CD4-positive, alpha-beta T cell treated with Interleukin-17A for 4 hours (primary cell): Measurements from ENCODE around the gene FNDC7.
"Not testable (repeated sequence)": the region's sequence is repeated elsewhere in the genome, so short reads cannot be mapped to it uniquely, and the experiment has no call there.

ENCODE experiments used
- DNase-seq: peaks from one replicate; pipeline ENCODE4 v3.0.0-alpha.2; 2020; ENCODE audit warnings: mixed read lengths

The FNDC7 gene

DNA sequence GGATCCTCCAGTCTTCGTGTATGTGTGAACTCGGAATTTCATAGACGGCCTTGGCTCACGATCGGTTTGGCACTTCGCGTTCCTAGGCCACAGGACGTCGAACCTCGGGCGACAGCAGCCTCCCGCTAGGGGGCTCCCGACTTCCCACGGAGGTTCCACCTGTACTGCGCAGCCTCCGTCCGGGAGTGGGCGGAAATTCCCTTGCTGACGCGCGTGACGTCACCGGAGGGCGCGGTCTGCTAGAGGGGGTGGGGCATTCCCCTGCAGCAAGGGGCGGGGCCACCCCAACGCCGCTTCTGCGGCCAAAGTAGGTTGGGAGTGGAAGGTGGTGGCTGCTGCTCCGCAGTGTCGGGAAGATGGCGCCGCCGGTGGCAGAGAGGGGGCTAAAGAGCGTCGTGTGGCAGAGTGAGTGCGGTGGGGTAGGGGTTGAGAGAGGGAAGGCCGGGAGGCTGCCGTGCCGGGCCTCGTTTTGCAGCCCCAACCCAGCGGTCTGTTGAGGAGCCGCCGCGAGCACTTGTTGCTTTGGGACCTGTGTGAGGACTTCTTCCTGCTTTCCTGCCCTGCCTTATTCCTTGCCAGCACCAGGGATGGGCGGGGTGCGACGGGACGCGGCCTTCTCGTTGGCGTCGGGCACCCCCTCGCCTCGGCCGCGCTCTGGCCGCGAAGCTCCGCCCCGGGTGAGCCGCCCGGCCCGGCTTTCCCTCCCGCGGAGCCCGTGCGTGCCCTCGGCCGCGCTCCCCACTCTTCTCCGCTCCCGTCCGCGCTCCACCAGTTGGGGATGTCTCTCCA lies 33.9 kb downstream of the FNDC7 start, which contains the start of gene STXBP3:
TSS of gene STXBP3 (plus strand) at position 293 of the 789 bp plus-strand sequence. CDS start at position 357, 64 bp downstream.
- DNase-seq, result peak; percentile 100

DNA sequence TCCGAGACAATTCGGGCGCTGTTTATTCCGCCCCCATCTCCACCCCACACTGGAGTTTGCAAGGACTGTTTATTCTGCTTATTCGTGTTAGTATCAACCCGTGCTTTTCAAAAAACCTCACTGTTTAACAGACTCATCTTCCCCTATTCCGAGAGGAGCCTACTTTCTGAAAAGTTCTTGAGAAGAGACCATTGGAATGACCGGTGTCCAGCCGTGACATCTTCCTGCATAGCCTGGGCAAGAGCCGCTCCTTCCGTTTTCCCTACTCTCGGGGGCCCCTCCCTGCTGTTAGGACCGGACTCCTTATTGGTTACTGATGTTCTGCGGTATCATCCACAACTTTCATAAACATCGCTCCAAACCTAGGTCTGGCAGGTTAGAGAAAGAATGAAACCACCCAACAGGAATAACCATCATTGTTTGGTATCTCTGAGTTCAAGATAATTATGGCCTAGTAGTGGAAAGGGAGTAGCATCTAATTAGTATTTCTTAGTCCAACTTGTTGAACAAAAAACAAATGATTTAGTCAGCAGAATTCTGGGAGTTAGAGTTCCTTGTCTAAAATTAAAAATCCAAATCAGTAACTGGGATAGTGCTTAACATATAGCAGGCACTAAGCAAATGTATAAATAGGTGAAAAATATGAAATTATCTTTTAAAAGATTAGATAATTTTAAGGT lies 34.6 kb downstream of the FNDC7 start:
- peak; percentile 43 for DNase-seq

DNA sequence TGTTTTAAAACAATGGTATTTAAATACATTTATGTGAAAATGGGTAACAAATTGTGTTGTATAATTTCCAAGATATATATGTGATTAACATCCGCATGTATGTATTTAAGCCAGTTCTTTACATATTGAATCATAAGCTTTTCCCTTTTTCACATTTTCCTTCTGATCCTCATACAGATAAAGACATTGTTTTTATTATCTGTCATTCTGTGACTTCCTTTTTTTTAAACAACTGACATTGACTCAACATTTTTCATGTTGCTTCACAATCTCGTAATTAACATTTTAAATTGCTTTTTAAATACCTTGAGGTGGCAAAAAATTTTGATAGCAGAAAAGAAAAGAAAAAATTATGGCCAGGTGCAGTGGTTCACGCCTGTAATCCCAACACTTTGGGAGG lies 35.2 kb downstream of the FNDC7 start:
- no peak for DNase-seq

DNA sequence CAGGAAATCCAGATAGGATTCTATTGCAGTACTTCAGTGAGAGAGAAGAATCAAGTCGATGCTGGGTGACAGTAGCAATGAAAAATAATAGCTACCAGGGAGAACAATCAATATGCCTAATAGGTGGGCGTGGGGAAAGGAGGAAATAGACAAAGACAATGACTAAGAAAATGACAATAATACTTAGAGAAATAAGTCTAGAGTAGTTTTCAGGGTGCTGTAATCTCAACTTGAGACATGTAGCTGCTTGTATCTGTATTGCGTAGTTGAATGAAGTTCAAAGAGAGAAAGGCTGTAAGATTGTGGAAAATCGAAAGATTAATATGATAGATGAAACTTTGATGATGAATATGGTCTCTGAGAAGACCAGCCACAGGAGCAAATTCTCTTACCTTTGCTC lies 36.4 kb downstream of the FNDC7 start:
- no peak for DNase-seq

DNA sequence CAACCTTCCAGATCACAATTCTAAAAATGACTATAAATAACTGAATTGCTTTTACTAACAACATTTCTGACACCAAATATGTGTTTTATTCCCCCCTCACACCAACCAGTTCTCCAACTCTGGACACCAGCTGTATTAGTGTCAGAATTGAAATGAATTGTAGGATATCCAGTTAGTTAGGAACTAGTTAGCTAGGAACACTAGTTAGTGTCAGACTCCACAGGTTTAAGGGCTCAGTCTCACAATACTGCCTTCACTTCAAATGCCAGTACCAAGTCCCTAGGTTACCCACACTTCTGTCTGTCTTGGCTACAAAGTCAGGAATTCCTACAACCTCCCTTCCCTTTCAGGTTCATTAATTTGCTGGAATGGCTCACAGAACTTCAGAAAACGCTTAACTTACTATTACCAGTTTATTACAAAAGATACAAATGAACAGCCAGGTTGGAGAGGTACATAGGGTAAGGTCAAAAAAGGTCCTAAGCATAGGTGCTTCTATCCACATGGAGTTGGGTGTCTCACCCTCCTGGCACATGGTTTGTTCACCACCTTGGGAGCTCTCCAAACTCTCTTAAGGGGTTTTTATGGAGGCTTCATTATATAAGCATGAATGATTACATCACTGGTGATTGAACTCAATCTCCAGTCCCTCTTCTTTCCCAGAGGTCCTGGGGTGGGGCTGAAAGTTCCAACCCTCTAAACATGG lies 37.9 kb downstream of the FNDC7 start:
- DNase-seq, result no peak

DNA sequence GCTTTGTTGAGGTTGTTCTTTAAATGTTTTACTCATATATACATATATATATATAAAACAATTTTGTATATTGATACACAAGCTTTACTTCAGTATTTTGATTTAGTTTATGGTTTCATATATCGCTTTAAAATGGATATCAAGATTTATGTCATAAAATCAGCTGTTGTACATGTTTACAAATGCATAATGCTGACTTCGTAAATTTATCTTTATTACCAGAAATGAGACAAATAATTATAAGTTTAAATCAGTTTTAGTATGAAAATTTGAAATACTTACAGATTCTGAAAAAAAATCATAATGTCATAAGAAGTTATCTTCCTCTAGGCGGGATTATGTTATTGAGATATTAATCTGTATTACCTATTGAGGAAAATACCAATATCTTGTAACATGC lies 40.7 kb downstream of the FNDC7 start:
- no peak for DNase-seq

DNA sequence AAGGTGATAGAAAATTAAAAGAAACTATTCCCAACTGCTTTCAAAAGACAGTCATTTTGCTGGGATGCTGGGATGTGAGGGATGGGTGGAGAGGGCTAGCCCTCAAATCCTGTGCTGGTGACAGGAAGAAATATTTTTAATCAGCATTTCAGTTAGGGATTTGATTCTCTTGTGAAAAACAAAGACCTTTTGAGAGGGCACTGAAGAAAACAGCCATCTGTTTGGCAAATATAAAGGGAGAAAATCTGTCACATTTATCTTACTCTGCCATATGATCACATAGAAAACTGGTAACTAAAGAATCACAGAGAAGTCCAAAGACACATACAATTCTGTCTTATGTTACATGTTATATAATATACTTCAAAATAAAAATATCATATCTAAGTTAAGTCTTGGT lies 46.1 kb downstream of the FNDC7 start:
- no peak for DNase-seq

DNA sequence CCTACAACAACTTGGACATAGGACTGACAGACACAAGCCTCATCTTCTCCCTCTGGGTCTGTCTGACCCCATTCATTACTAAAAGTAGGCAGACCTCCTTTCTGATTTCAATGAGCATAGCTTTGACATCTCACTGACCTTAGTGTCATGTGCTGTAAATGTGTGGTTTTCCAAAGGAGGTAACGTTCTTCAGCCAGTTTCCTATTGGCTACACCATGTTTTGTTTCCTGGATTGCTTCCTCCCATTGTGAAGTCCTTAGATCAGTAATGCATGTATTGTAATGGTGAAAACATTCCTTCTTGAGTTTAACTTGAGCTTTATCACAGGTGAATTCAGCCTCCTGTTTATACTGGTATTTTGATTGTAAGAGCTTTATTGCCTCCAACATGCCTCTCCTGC lies 54.4 kb downstream of the FNDC7 start:
- no peak for DNase-seq

DNA sequence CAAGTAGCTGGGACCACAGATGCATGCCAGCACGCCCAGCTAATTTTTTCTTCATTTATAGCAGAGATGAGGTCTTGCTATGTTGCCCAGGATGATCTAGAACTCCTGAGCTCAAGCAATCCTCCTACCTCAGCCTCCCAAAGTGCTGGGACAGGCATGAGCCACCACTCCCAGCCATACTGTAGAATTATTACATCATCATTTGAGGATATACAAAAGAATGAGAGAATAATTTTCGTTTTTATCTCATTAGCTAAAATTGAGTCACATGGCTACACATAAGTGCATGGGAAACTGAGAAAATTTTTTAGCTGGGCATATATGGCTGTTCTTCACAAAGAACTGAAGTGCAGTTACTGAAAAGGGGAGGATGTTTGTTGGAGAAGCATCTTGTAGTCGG lies 55.0 kb downstream of the FNDC7 start:
- DNase-seq, result no peak

DNA sequence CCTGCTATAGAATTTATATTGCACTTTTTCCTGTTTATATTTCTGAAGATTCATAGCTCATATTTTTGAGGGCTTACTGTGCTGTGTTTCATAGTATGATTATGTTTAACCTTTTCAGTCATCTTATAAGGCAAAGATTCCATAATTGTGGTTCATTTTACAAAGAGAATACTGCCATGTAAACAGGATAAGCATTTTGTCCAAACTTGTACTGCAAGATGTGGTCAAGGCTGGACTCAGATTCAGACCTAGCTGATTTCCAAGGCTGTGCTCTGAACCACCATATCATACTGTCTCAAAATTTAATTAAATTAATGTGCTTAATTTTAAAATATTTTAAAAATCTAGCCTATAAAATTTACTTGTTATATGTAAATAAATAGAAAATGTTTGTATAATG lies 65.1 kb downstream of the FNDC7 start:
- DNase-seq, result no peak

DNA sequence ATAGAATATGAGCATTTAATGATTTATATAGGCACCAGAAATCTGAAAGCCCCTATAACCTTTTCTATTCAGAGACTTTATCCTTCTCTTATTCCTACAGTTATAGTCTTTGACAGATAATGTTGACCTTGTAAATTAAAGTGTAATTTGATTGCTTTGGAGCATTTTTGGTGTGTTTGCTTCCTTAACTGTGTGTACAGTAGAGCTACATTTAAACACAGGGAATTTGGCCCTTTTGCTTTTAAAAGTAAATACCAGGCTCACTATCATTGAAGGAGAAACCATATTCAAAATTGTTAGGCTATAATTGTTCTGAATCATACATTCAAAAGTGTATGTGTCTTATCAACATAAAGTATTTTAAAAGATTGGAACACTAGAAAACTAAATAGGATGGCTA lies 66.7 kb downstream of the FNDC7 start:
- DNase-seq, result no peak

DNA sequence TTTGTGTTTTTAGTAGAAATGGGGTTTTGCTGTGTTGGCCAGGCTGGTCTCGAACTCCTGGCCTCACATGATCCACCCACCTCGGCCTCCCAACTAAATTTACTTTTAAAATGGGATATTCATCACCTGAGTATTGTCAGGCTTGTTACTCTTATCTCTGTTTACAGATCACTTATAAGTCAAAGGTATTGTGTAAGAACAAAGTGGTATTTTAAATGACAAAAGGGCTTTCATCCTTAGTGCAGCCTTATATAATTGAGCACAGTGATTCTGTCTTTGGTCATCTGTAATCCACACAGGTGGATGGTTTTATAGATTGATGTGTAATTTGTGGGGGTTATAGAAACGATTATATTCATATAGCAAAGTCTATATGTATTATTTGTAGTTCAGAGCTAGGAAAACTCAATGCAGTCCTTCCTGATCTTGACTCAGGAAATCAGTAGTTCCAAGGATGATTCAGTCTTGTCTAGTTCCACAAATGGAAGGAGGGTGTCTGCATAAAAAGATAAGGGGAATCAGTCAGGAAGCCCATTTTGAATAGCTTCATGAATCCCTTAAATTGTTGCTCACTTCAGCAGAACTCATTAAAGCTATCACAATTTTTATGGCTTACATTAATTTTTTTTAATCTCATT lies 68.3 kb downstream of the FNDC7 start:
- no peak for DNase-seq

DNA sequence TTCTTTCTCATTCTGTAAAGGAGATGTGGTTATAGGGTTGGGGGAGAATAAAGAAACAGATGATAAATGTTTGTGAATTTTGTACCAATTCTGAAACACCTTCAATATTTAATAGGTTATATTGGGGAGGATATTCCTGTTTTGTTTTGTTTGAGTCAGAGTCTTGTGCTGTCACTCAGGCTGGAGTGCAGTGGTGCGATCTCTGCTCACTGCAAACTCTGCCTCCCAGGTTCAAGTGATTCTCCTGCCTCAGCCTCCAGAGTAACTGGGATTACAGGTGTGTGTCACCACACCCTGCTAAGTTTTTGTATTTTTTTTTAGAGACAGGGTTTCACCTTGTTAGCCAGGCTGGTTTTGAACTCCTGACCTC lies 68.9 kb downstream of the FNDC7 start:
- not testable (repeated sequence) for DNase-seq

DNA sequence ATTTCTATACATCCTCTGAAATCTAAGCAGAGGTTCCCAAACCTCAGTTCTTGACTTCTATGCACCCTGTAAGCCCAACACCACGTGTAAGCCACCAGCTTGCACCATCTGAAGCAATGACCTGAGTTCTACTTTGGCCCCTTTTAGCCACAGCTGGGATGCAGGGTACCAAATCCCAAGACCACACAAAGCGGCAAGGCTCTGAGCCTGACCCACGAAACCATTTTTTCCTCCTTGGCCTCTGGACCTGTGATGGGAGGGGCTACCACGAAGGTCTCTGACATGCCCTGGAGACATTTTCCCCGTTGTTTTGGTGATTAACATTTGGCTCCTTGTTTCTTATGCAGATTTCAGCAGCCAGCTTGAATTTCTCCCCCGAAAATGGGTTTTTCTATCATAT lies 72.6 kb downstream of the FNDC7 start:
- DNase-seq, result no peak

DNA sequence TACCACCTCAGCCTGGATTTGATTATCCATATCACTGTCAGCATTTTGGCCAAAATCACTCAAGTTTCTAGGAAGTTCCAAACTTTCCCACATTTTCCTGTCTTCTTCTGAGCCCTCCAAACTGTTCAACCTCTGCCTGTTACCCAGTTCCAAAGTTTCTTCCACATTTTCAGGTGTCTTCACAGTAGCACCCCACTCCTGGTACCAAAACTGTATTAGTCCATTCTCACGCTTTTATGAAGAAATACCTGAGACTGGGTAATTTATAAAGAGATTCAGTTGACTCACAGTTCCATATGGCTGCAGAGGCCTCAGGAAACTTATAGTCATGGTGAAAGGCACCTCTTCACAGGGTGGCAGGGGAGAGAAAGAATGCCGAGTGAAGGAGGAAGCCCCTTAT lies 73.2 kb downstream of the FNDC7 start:
- DNase-seq, result no peak

DNA sequence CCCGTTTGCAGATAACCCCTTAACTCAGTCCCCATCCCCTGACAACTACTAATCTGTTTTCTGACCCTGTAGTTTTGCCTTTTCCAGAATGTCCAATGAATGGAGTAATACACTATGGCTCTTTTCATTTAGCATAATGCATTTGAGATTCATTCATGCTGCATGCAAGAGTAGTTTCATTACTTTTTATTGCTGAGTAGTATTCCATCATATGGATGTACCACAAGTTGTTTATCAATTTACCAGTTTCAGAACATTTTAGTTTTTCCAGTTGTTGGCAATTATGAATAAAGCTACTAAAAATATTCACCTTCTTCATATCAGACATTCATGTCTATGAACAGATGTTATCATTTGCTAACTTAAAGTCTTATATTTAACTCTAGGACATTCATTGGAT lies 79.1 kb downstream of the FNDC7 start:
- DNase-seq, result no peak
